Pancreas (tissue), 10 donors: ENCODE results near the gene CHN1. TPM values are rescaled to one million over a fixed set of nuclear protein-coding genes. Genes with fewer than 3 reads are reported as not detected.

Experiments used
- ATAC-seq, 4 donors: fragments of 200-7000 bp; cut with Tn5 transposase; one replicate each; pipeline versions ENCODE4 v1.8.0 to v1.9.1; 2020; ENCODE audit warnings: mild to moderate bottlenecking in 4 of 4, moderate library complexity in 4 of 4
- DNase-seq, 6 donors: peaks; one replicate each; pipeline ENCODE4 v3.0.0-alpha.2; 2020
- FAIRE-seq: peaks from 2 replicates; lab custom pipeline; 2012; peaks lifted over from hg19 to GRCh38; lab: Jason Lieb, UNC
- H3K27ac ChIP-seq, 4 donors: fragments of 200-600 bp; sonication (generic); 1 replicate in 3 of 4; 2 replicates in 1 of 4; pipeline versions ENCODE4 v1.5.0 to v1.8.0; 2020
- H3K27me3 ChIP-seq, 4 donors: fragments of 200-600 bp; one replicate each; pipeline ENCODE4 v1.8.0; 2021
- H3K36me3 ChIP-seq, 3 donors: fragments of 200-600 bp; sonication (generic) in 1 of 3; one replicate each; pipeline versions ENCODE4 v1.5.0 to v1.8.0; 2020 to 2021
- H3K4me1 ChIP-seq, 3 donors: fragments of 200-600 bp; one replicate each; pipeline ENCODE4 v1.8.0; 2021
- H3K4me3 ChIP-seq, 4 donors: fragments of 200-600 bp; sonication (generic) in 2 of 4; one replicate each; pipeline versions ENCODE4 v1.5.0 to v1.8.0; 2020 to 2021
- H3K9me3 ChIP-seq, 4 donors: fragments of 200-600 bp; one replicate each; pipeline ENCODE4 v1.8.0; 2021
- WGBS, 2 donors: extraction: QIAGEN DNeasy Blood & Tissue Kit; methylation state at CpG; one replicate each; pipeline ENCODE4 v1.1.7; 2013; 5-methylcytosine and 5-hydroxymethylcytosine counted together
- intact Hi-C, 3 donors: fragments of 100-400 bp; cut with DNase I; formaldehyde crosslinking; loops; one replicate each; pipeline versions ENCODE4 v1.11.1 to v1.14.2; 2022
- polyA plus RNA-seq, 2 donors: library from polyadenylated mRNA; stranded (reverse); fragments of 200-250 nt; gene quantifications; one replicate each; pipeline ENCODE4 v1.2.3, GENCODE V29; 2013
- total RNA-seq, 6 donors: library from RNA; stranded (reverse); fragmentation: NEBNext Ultra II Directional in 4 of 6; extraction: Animal tissue kit (Norgen Biotek cat#: 25700) in 4 of 6; gene quantifications; one replicate each; pipeline versions ENCODE4 v1.2.1 to v1.2.4, GENCODE V29; 2021 to 2023
- TF ChIP-seq, protein P1 (sequence below), 4 donors: fragments of 200-600 bp; sonication (generic) in 3 of 4; IDR thresholded peaks; one replicate each; pipeline versions ENCODE4 v1.5.0 to v1.8.0; 2021; ENCODE audit warnings: antibody characterized with exemption in 4 of 4
- donor health status: healthy with polysubstance abuse.
- donor health status: DM: no; HTN: no; CAD: no; lungs with moderate emphysema.
- donor health status: DM: no; HTN: no; CAD: no.
- donor health status: control.
- donor health status: control.
- donor health status: Bipolar disorder and iron deficiency.
- donor health status: DM: yes; HTN: yes; CAD: no.
- donor health status: DM: no; HTN: no; CAD: no.
- donor health status: DM: no; HTN: no; CAD: no.
- donor health status: DM: yes; HTN: yes; CAD: no.

Gene CHN1
- total and polyA plus RNA-seq, 8 donors, result 1.3 to 15.4 (median 3.7) TPM

- WGBS, 2 donors, result 88 to 95% methylated on average over 4 of the region's 4 CpGs
- DNase-seq (no peak), ATAC-seq (no peak), FAIRE-seq (no peak)
- no peak overlapping the region for H3K27ac ChIP-seq
- H3K36me3 ChIP-seq, result no peaks in the 10 kb centered on the region
- H3K27me3 ChIP-seq, result no peaks in the 10 kb centered on the region
- H3K4me1 ChIP-seq, result no peaks in the 10 kb centered on the region
- TF ChIP-seq, protein P1, sequence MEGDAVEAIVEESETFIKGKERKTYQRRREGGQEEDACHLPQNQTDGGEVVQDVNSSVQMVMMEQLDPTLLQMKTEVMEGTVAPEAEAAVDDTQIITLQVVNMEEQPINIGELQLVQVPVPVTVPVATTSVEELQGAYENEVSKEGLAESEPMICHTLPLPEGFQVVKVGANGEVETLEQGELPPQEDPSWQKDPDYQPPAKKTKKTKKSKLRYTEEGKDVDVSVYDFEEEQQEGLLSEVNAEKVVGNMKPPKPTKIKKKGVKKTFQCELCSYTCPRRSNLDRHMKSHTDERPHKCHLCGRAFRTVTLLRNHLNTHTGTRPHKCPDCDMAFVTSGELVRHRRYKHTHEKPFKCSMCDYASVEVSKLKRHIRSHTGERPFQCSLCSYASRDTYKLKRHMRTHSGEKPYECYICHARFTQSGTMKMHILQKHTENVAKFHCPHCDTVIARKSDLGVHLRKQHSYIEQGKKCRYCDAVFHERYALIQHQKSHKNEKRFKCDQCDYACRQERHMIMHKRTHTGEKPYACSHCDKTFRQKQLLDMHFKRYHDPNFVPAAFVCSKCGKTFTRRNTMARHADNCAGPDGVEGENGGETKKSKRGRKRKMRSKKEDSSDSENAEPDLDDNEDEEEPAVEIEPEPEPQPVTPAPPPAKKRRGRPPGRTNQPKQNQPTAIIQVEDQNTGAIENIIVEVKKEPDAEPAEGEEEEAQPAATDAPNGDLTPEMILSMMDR (IDR thresholded peaks at IDR 0.05), result no peak
- H3K4me3 ChIP-seq, result no peak overlapping the region
- intact Hi-C loops, result no loop called here
- H3K9me3 ChIP-seq, result no peaks in the 10 kb centered on the region
These were observed 202.7 kb downstream of the CHN1 start for GRCh38 chr2:174802459-174802858.

GRCh38 chr2:174800436-174801205 is 204.6 kb downstream of the CHN1 start:
- ATAC-seq (no peak), DNase-seq (no peak), FAIRE-seq (no peak)
- Histone ChIP-seq H3K36me3 (no peaks in the 10 kb centered on the region), H3K27me3 (no peaks in the 10 kb centered on the region), H3K4me1 (no peaks in the 10 kb centered on the region), H3K4me3 (no peak overlapping the region), H3K9me3 (no peaks in the 10 kb centered on the region), H3K27ac (no peak overlapping the region)
- TF ChIP-seq, protein P1 (IDR thresholded peaks at IDR 0.05), result no peak
- intact Hi-C loops, result no loop called here
- WGBS, 2 donors, result 80 to 85% methylated on average over 8 of the region's 8 CpGs

GRCh38 chr2:174798801-174799200 is 206.4 kb downstream of the CHN1 start:
- ATAC-seq, result no peak
- no peak for FAIRE-seq
- Histone ChIP-seq H3K9me3 (no peaks in the 10 kb centered on the region), H3K27me3 (no peaks in the 10 kb centered on the region), H3K36me3 (no peaks in the 10 kb centered on the region), H3K4me3 (no peak overlapping the region), H3K4me1 (no peaks in the 10 kb centered on the region), H3K27ac (no peak overlapping the region)
- intact Hi-C loops, result no loop called here
- no peak for DNase-seq
- WGBS, 2 donors, result 47 to 97% methylated on average over 1 of the region's 1 CpG
- TF ChIP-seq, protein P1 (IDR thresholded peaks at IDR 0.05), result no peak

- Histone ChIP-seq H3K27ac (no peak overlapping the region), H3K9me3 (no peaks in the 10 kb centered on the region), H3K36me3 (no peaks in the 10 kb centered on the region), H3K27me3 (no peaks in the 10 kb centered on the region), H3K4me3 (no peak overlapping the region), H3K4me1 (no peaks in the 10 kb centered on the region)
- DNase-seq, result no peak
- TF ChIP-seq, protein P1 (IDR thresholded peaks at IDR 0.05), result no peak
- no peak for FAIRE-seq
- 69 to 70% methylated on average over 1 of the region's 1 CpG for WGBS, 2 donors
- intact Hi-C loops, result no loop called here
- ATAC-seq, result no peak
These were observed 207.4 kb downstream of the CHN1 start for GRCh38 chr2:174797781-174798276.

DNA sequence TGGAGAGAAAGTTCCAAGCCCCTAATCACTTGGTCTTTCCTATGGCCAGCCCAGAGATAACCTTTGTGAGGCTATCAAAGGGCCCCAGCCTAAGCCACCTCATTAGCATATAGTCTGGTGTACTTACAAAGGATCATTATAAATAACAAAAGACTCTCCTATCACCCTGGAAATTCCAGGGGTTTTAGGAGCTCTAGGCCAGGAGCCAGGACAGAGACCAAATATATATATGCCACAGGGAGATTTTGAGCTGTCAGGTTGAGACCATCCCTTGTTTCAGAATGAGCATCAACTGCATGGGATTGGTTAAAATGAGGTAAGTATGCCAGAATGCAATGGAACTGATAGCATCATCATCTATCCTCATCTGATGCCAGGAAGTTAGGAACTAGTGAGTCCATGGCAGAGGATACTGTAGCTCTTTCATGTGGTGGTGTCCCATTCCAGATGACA is 208.8 kb downstream of the CHN1 start:
- FAIRE-seq (no peak), DNase-seq (no peak), ATAC-seq (no peak)
- peaks cover 0 to 4% (median 0%) of the 10 kb centered on the region in 3 donors for H3K4me1 ChIP-seq
- H3K27me3 ChIP-seq, result no peaks in the 10 kb centered on the region
- TF ChIP-seq, protein P1 (IDR thresholded peaks at IDR 0.05), result no peak
- intact Hi-C loops, result no loop called here
- no peaks in the 10 kb centered on the region for H3K36me3 ChIP-seq
- no peaks in the 10 kb centered on the region for H3K9me3 ChIP-seq
- H3K4me3 ChIP-seq, result no peak overlapping the region
- no peak overlapping the region for H3K27ac ChIP-seq
